ENCODE data around the gene GPR171. TPM values are rescaled to one million over a fixed set of nuclear protein-coding genes. Genes with fewer than 3 reads are reported as not detected.

GPR171 gene
- total RNA-seq, 1 donor from 2014 or later: 0.35 TPM

GRCh38 chr3:151192545-151192944 lies 10.5 kb downstream of the GPR171 start:
- Mint-ChIP-seq H3K4me3 (no peak overlapping the region), H3K4me1 (no peaks in the 10 kb centered on the region), H3K27me3 (no peaks in the 10 kb centered on the region), H3K27ac (no peak overlapping the region), H3K9me3 (no peaks in the 10 kb centered on the region), H3K36me3 (ENCODE audit: low read depth) (no peaks in the 10 kb centered on the region)
- TF ChIP-seq, protein P1, sequence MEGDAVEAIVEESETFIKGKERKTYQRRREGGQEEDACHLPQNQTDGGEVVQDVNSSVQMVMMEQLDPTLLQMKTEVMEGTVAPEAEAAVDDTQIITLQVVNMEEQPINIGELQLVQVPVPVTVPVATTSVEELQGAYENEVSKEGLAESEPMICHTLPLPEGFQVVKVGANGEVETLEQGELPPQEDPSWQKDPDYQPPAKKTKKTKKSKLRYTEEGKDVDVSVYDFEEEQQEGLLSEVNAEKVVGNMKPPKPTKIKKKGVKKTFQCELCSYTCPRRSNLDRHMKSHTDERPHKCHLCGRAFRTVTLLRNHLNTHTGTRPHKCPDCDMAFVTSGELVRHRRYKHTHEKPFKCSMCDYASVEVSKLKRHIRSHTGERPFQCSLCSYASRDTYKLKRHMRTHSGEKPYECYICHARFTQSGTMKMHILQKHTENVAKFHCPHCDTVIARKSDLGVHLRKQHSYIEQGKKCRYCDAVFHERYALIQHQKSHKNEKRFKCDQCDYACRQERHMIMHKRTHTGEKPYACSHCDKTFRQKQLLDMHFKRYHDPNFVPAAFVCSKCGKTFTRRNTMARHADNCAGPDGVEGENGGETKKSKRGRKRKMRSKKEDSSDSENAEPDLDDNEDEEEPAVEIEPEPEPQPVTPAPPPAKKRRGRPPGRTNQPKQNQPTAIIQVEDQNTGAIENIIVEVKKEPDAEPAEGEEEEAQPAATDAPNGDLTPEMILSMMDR (IDR thresholded peaks at IDR 0.05): no peak
- no peak for ATAC-seq (ENCODE audit: low read depth)
- intact Hi-C loops (cut with micrococcal nuclease): no loop called here
- ChIA-PET CTCF (no interaction called here), POLR2A (no interaction called here)
- no peak for DNase-seq

- H3K4me1 Mint-ChIP-seq: no peaks in the 10 kb centered on the region
- no peak overlapping the region for H3K27ac Mint-ChIP-seq
- POLR2A ChIA-PET: no interaction called here
- ATAC-seq (ENCODE audit: low read depth) (no peak), DNase-seq (no peak)
- H3K27me3 Mint-ChIP-seq: no peaks in the 10 kb centered on the region
- H3K4me3 Mint-ChIP-seq: no peak overlapping the region
- TF ChIP-seq, protein P1 (IDR thresholded peaks at IDR 0.05): no peak
- intact Hi-C loops (cut with micrococcal nuclease): no loop called here
- no peaks in the 10 kb centered on the region for H3K36me3 Mint-ChIP-seq (ENCODE audit: low read depth)
- CTCF ChIA-PET: no interaction called here
- H3K9me3 Mint-ChIP-seq: no peaks in the 10 kb centered on the region
Measured at GRCh38 chr3:151191095-151191494, 11.9 kb downstream of the GPR171 start.

- Mint-ChIP-seq H3K27me3 (no peaks in the 10 kb centered on the region), H3K4me3 (no peak overlapping the region)
- POLR2A ChIA-PET: no interaction called here
Measured at GRCh38 chr3:151183265-151183671, 19.7 kb downstream of the GPR171 start.

DNA sequence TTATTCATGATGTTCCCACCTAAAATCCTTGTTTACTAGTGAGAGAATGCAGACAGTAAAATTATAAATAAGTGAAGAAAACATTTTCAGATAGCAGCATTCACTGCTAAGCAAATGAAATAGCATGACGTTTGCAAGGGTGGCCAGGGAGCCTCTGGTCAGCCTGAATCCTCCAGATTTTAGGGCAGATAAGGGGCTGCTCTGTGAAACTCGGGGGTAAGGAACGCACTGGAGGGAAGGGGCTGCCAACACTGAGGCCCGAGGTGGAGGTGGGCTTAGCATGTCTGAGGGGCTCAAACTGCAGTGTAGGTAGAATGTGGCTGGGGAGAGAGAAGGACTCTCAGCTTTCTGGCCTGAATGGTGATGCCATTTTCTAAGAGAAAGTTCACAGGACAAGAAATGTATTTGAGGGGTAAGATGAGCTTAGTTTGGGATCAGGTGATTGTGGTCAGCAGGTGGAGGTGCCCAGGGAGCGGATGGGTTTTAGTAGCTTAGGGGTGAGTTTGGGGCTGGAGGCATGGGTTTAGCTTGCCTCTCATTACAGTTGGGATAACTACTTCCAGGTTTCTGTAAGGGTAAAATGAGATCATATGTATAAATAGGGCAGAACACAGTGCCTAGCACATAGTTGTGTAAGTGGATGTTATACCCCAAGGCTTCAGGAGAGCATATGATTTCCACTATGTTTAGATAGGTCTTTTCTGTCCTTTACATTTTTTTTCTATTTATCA lies 20.5 kb downstream of the GPR171 start:
- DNase-seq (no peak), ATAC-seq (ENCODE audit: low read depth) (no peak)
- ChIA-PET CTCF (interaction anchor here (1.1 to 1.8 kb wide), 3 partner anchors 14 to 100 kb away, joined by 3 to 6 read pairs (median 3); no protein-coding TSS in a partner anchor), POLR2A (no interaction called here)
- no peak overlapping the region for H3K27ac Mint-ChIP-seq
- no peaks in the 10 kb centered on the region for H3K27me3 Mint-ChIP-seq
- no peaks in the 10 kb centered on the region for H3K4me1 Mint-ChIP-seq
- TF ChIP-seq, protein P1 (IDR thresholded peaks at IDR 0.05): no peak
- H3K36me3 Mint-ChIP-seq (ENCODE audit: low read depth): no peaks in the 10 kb centered on the region
- no peak overlapping the region for H3K4me3 Mint-ChIP-seq
- intact Hi-C loops (cut with micrococcal nuclease): no loop called here
- H3K9me3 Mint-ChIP-seq: no peaks in the 10 kb centered on the region

More at GRCh38 chr3:151183265-151183671, 19.7 kb downstream of the GPR171 start:
- no peaks in the 10 kb centered on the region for H3K4me1 Mint-ChIP-seq
- intact Hi-C loops (cut with micrococcal nuclease): no loop called here
- ATAC-seq (ENCODE audit: low read depth) (no peak), DNase-seq (no peak)
- TF ChIP-seq, protein P1 (IDR thresholded peaks at IDR 0.05): no peak
- H3K27ac Mint-ChIP-seq: no peak overlapping the region
- H3K9me3 Mint-ChIP-seq: no peaks in the 10 kb centered on the region
- CTCF ChIA-PET: interaction anchor here (1.1 kb wide), 1 partner anchor 36 kb away, joined by 3 read pairs; no protein-coding TSS in a partner anchor
- no peaks in the 10 kb centered on the region for H3K36me3 Mint-ChIP-seq (ENCODE audit: low read depth)

DNA sequence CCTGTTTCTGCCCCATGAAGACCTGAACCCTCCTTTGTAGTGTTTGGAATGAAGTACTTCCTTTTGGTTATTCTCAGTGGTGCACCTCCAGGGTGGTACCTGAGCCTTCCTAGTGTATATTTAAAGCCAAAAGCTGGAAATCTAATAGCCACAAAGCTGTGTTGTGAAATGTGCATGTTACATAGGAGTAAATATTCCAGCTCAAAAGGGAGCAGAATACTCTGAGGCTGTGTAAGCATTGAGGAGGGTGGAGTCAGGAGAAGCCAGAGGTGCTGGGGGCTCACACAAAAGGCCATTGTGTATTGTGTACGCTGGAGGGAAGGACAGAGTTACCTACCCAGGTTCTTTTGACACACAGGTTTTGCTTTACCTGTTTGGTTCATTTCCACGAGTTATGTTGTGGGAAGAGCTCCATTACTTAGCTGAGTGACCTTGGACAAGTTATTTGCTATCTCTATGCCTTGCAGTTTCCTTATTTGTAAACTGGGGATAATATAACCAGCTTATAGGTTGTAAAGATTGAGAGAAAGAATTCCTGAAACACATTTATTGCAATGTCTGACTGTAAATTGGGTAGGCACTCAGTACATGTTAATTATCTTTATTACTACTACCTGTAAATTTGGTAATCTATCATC lies 24.7 kb downstream of the GPR171 start:
- intact Hi-C loops (cut with micrococcal nuclease): no loop called here
- TF ChIP-seq, protein P1 (IDR thresholded peaks at IDR 0.05): no peak
- ChIA-PET POLR2A (no interaction called here), CTCF (no interaction called here)
- Mint-ChIP-seq H3K27ac (no peak overlapping the region), H3K36me3 (ENCODE audit: low read depth) (no peaks in the 10 kb centered on the region), H3K4me3 (no peak overlapping the region), H3K9me3 (no peaks in the 10 kb centered on the region), H3K27me3 (no peaks in the 10 kb centered on the region), H3K4me1 (peaks cover 2% of the 10 kb centered on the region)
- DNase-seq (no peak), ATAC-seq (ENCODE audit: low read depth) (no peak)

Measured in activated B cell treated with CpG ODN at 0.5 μM for 24 hours (primary cell).